HG03558 (cell line): ENCODE measurements around the gene NFATC2.

Source experiments
- ATAC-seq: cut with Tn5 transposase; IDR thresholded peaks from one replicate; pipeline ENCODE4 v1.9.1; 2021; ENCODE audit warnings: moderate number of reproducible peaks; ENCODE audit not compliant: unreplicated experiment; ENCODE audit errors: extremely low read depth

NFATC2 gene

GRCh38 chr20:51542571-51543421 is at the start of gene NFATC2:
Gene NFATC2 (minus strand): TSS chr20:51542719. CDS start chr20:51542499, 220 bp downstream.
- no peak for ATAC-seq

DNA sequence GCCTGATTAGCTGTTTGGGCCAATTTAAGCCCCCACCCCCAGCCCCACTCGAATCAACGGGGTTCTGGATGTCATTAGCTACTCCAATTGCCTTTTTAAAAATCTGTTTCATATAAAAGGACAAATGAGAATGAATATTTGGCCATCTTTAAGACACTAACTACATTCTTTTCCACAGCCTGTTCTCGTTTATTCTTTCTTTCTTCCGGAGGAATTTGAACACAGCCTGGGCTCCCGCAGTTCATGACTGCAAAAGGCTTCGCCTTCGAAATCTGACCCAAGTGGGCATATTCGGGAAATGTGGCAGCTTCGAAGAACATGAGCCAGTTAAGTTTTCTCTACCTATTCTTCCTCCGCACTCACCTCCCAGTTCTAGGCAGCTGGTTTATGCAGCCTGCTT is 49.4 kb upstream of the NFATC2 start:
- ATAC-seq, result no peak

- no peak for ATAC-seq
Measured at GRCh38 chr20:51588762-51589161, 46.2 kb upstream of the NFATC2 start.

DNA sequence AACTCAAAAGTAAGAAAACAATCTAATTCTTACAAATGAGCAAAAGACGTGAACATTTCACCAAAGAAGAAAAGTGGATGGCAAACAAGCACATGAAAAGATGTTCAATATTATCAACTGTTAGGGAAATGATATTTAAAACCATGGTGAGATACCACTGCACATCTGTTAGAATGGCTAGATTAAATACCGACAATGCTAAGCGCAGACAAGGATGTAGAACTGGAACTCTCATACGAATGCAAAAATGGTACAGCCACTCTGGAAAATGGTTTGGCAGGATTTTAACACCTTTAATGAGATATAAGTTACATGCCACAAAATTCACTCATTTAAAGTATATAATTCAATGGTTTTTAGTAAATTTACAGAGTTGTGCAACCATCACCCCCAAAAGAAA is 44.6 kb upstream of the NFATC2 start:
- no peak for ATAC-seq

DNA sequence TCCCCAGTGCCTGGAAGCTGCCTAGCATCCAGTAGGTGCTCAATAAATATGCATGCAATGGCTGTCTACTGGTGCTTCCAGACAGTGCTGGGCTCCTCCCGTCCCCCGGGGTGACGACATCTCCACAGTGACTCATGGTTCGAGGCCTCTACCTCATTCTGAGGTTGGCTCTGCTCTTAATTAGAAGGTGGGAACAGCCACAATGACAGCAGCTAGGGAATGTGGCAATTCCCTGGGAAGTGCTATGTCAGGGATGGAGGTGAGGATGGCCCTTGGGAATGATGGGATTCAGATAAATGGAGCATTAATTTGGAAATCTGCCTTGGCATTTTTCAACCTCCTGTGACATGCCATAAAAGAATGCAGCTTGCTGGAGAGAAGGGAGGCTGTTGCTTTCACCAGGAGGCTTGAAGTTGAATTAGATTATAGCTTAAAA is 43.5 kb upstream of the NFATC2 start:
- no peak for ATAC-seq

DNA sequence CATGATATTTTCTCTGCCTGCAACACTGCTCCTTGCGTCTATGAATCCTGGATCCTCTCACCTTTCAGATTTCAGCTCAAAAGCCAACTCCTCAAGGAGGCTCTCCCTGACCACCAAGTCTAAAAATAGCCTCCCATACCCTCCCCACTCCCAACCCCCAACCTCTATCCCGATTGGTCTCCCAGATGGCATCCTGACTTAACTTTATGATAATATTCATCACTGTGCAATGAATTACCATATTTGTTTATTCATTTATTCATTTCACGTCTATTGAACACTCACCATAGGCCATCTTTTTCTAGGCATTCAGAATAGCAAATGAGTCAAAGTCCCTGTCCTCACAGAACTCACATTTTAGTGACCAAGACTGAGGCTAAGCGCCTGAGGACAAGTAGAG is 42.6 kb upstream of the NFATC2 start:
- no peak for ATAC-seq

- no peak for ATAC-seq
Measured at GRCh38 chr20:51584737-51585136, 42.2 kb upstream of the NFATC2 start.

DNA sequence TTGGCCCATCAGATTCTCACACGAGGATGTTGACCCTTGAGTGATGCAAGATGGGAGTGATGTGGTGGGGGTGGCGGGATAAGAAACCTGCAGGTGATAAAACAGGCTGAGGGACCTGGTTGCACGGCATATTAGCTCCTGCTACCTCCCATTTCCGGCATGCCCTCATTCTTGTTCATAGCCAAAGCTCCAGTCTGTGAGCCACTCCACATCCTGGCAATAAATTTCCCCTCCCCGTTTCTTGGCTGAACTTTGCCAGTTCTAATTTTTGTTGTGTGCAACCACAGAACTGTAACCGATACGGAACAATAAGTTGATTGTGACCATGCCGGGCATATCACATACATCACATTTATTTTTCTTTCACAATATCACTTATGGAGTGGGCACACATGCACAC is 41.6 kb upstream of the NFATC2 start:
- no peak for ATAC-seq

DNA sequence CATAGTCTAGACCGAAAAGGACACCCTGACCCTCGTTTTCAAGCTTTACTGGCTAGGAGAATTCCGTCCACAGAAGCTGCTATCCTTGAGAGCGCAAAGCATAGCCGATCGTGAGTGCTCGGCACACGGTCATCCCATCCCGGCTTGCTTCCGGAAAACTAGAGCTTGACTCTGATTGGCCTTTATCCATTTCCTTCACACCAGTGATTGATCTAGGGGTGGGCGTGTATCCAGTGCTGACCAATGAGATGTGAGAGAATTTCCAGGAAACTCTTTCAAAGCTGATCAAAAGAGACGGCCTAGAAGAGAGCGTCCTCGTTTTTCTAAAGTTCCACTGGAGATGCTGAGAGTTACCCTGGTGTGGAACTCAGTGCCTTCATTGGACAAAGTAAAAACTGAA is 41.0 kb upstream of the NFATC2 start:
- ATAC-seq, result no peak

DNA sequence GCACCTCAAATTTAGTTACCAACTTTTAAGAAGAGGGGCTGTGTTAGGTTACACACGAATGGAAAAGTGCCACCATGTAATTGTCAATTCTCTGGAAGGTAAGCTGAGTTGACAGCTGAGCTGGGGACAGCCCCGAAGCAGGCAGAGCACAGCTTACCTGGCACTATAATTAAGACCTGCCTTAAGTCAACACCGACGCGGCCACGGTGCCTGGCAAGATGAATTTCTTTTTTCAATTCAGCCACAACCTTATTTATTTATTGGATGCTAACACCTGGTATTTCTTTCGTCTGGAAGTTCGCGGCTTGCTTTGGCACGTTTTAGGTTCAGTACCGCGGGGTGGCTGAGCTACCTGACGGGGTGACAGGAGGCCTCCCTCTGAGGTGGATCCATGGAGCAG is 40.6 kb upstream of the NFATC2 start:
- ATAC-seq, result no peak

DNA sequence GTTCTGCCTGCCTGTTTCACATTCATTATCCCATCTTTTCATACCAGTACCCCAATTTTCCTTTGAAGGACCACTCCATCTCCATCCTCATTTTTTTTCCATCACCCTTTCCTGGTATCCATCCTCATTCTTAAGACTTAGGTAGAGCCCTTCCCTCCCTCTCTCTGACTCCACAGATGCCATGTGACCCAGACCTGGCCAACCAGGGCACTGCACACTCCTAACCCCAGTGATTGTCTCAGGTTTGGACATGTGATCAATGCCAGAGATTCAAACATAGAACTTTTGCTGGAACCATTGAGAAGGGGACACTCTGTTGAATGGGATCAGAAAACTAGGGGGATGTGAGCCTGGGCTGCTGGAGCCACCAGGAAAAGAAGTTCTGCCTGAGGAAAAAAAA is 39.1 kb upstream of the NFATC2 start:
- no peak for ATAC-seq

- no peak for ATAC-seq
Measured at GRCh38 chr20:51579137-51579536, 36.6 kb upstream of the NFATC2 start.

DNA sequence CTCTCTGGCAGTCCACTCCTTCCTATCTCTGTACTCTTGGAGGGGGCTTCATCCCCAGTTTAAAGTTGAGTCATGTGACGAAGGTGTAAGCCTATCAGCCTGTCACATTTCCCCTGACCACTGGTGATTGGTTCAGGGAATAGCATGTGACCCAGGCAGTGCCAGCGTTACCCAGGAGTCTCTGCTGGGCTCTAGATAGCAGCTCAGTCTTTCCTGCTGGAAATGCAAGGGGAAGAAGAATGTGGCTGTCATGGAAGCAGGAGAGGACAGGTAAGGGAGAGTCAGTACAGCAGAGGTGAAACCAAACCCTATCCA is 35.6 kb upstream of the NFATC2 start:
- ATAC-seq, result no peak

- ATAC-seq, result no peak
Measured at GRCh38 chr20:51577432-51578144, 35.1 kb upstream of the NFATC2 start.

GRCh38 chr20:51575486-51575885 is 33.0 kb upstream of the NFATC2 start:
- ATAC-seq, result no peak

GRCh38 chr20:51574248-51575033 is 31.9 kb upstream of the NFATC2 start:
- ATAC-seq, result no peak

GRCh38 chr20:51573576-51574243 is 31.2 kb upstream of the NFATC2 start:
- ATAC-seq, result no peak

DNA sequence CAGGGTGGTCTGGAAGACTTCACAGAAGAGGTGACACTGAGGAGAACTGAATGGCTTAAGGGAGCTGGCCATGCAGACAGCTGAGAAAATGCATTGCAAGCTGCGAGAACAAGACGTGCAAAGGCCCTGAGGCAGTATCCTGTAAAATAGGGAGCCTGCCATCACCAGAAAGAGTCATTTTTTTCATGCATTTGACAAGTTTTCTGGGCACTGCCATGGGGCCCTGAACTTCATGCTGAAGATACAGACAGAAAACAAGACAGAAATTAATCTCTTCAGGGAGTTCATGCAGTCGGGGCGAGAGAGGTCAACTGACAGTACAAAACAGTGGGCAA is 28.9 kb upstream of the NFATC2 start:
- no peak for ATAC-seq

DNA sequence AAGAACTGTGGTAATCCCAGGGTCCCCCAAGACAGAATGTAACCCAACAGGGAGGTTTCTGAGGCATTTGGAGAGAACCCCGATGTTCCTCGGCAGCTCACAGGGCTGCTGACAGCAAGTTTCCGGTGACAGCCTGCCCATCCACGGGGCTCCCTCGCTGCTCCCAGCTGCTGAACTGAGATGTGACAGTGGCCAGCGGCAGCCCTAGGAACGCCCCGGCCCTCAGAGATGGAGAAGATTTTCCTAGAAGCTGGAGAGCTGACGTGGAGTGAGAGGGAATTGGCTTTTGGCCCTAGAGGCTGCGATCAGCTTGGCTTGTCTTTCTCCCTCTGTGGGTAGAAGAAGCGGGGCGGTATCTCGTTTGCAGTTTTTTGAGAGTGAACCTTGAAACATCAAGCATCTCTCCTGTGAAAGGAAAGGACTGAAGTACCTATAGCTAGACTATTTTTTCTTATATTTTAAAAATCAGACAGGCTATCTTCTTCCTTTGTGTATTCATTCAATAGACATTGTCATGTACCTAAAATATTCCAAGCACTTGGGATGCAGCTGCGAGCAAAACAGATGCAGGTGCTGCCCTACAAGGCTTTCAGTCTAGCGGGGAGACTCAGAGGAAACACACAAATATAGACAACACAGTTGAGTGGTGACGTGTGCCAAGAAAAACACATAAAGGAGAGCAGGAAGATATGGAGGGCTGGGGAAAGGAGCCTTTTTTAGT is 28.4 kb upstream of the NFATC2 start:
- ATAC-seq, result no peak
